Measurements from ENCODE around the gene RTN4RL2.

The RTN4RL2 gene

DNA sequence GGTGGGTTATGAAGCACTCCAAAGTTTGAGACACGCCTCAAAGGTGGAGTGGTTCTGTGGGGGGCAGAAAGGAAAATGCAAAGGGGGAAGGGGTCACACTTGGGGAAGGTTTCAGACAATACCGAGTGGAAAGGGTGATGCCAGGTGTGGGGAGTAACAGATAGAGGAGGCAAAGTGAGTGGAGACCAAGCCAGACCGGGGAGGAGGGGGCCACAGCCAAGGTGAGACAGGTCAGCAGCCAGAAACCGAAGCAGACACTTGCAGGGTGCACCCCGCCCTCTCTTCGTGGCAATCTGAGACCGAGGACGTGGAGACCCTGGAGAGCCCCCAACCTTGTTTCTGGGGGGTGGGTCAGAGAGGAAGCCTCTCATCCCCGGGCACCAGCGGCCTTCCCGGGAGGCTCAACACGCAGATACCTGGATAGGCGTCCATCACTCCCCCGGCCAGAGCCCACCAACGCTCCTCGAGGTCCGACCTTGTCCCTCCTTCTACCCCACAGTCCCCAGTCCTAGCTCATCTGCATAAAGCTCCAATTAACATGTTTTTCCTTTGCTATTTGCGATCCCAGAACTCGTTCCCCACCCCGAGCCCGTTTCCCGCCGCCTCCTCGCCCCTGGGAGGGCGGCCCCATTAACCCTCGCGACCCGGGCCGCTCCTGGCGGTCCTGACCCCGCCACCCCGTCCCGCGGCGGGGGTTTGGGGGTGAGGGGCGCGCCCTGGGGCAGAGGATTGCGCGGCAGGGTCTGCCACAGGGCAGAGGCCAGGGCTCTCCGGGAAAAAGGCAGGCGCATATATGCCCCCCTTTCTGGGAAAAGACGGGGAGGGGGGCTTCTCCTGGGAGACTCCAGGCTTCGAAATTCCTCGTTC lies 21.8 kb downstream of the RTN4RL2 start:
- DNase-seq = no peak

DNA sequence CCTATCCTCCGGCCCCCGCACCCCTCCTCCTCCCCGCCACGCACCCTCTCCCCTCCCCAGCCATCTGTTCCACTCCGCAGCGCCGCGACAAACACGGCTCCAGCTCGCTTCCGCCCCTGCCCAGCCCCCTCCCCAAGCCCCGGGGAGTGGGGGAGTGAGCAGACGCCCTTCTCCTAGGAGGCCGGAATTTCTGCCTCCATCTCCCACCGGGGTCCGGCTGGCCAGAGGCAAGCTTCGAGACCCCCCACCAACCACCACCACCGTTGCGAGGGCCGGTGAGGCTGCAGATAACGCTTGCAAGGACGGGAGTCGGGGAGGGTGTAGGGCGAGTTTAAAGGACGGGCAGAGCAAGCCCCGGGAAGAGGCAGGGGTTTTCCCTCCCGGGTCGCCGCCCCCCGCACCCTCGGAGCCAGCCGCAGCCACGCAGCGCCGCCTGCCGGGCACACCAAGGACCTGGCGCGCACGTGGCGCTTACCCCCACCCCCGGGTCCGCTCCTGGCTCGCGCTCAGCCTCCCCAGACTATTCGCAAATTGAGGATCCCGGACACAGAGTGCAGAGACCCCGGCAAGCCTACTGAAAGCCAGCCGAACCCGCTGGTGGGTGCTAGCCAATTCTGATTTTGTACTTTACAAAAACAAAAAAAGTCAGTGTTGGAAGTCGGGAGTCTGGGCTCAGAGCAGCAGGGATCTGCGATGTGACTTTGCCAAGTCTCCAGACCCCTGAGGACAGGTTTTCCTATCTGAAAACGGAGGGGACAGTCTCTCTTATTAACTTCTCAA lies 22.6 kb downstream of the RTN4RL2 start:
- peak; percentile 43 for DNase-seq

DNA sequence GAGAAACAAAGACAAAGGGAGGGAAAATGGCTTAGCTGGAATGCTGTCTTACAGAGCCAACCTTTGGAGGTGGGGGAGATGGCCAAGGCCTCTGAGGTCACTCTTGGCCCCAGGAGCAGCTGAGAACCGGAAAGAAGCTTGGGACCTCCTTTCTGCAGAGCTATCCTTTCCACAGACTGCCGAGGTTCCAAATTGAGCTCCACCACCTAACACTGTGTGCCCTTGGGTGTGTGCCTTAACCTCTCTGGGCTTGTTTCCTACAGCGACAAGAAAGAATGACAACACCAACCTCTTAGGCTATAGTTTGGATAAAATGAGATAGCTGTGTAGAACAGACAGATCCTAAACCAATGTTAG lies 23.2 kb downstream of the RTN4RL2 start:
- no peak for DNase-seq

DNA sequence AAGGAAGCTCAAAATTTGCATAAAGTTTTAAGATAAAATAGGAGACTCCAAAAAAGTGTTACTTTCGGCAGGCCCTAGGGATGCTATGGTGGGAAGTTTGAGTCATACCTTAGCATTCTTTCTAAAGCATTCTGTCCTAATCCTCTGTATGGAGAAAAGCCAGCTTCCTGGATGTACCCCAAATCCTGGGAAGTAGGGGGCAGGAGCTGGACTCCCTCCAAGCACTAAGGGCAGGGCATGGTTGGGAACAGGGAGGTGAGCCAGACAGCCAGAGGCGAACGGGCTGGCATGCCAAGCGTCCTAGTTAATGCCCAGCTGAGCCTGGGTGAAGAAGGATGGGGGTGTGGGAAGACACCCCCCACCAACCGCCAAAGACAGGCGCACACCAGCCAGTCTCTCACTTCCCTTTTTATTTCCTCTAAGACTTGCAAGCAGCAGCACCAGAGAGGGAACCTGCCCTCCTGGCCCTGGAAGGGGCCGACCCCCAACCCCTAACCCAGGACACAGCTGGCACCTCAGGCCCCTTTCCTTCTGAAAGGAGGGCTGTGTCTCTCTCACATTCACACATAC lies 23.9 kb downstream of the RTN4RL2 start:
- no peak for DNase-seq

DNA sequence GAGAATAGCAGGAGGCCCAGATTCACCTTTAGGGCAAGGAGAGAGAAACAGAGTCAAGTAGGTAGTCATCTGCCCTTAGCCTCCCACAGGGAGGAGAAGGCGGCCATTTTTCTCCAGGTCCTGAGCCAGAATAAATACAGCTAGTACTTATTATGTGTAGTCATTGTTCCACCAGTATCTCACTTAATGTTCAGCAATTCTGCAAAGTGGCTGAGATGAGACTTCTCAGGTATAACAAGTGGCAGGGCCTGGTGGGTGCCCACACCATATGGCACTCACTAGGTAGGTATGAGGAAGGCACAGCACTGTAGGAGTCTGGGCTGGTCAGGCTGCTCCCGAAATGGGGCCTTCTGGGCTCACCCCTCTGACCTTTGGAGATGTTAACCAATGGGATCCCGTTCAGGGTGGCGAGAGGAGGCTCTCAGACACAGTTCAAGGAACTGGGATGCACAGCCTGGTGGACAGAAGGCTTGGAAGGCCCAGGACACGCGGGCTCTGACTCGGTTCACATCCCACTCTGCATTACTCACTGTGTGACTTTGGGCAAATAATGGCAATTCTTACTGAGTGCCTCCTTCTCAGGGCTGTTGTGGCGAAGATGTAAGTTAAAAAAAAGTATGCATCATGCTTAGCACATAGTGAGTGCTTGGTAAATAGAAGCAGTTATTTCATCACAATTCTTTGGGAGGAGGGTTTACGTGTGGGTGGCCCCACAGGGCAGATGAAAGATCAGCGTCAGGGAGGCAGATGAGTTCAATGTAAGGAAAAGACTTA lies 25.1 kb downstream of the RTN4RL2 start:
- no peak for DNase-seq

DNA sequence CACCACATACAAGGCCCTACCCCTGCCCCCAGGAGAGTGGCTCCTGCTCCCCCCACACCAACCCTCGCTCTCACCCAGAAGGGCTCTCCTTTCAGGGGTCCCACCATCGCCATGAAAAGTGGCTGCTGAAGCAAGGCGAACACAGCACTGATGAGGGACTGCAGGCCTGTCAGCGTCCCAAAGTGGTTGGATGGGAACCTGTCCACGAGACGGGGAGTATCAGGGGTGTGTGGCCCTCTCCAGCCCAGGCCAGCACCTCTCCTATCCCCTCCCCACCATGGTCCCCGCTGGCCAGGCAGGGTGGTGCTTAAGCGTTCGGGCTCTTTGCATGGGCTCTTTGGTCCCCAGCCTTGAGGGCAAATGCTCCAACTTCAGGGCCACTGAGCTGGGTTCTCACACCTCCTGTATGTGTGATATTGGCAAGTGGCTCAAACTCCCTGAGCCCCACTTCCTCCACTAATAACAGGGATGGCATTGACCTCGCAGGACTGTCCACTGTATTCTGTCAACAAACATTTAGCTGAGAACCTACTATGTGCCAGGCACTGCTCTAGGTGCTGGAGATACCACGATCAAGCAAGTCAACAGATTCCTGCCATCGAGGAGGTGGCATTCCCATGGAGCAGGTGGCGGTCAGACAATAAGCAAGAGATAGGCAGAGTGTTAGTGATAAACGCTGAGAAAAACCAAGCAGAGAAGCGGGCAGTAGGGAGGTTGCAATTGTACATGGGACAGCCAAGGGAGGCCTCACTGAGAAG lies 26.9 kb downstream of the RTN4RL2 start:
- DNase-seq = no peak

DNA sequence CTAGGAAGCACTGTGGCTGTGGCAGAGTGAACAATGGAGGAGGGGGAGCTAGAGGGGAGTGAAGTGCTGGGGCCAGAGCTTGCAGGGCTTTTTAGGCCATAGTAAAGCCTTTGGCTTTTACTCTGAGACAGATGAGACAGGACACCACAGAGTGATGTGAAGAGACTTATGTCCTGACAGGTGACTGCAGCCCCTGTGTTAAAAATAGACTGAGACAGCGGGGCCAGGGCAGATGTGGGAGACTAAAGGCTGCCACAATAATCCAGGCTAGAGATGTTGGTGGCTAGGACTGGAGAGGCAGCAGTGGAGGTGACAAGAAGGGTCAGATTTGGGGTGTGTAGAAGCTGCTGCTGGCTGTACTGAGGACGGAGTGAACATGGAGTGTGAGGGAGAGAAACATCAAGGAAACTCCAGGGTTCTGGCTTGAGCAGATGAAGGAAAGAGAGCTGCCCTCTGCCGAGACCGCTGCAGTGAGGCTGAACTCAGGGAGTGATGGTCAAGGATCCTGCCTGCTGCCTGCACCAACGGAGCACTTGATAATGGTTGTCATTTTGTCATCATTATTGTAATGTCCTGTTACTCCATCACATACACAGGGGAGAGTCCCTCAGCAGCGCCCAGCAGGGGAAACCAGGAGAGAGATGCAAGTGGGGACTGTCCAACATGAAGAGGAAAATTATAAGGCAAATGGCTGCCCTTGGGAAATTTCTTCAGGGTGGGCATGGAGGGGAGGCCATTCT lies 27.8 kb downstream of the RTN4RL2 start:
- no peak for DNase-seq

DNA sequence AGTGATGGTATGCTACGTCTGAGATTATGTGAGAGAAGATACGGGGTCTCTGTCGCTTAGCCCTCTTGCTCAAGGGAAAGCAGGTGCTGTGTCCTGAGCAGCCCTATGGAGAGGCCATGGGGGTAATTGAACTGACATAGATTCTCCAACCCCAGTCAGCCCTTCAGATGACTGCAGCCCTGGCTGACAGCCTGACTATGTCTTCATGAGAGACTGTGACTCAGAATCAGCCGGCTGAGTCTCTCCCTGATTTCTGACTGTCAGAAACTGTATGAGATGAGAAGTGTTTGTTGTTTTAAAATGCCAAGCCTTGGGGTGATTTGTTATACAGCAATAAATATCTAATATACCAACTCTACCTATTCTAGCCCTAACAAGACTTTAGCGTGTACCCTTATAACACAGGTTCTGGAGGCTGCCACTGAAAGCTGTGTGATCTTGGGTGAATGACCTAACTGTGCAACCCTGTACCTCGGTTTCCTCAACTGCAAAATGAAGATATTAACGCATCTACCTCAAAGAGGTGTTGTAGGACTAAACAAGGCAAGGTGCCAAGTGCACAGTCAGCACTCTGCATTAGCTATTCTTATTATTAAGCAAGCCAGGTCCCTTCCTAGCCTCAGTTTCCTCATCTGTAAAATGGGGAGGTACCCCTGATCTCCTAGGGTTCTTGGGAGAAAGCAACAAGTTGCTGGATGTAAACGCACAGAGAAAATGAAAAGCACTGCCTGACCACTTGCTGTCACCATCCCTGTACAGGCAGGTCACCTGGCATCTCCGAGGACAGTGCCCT lies 30.3 kb downstream of the RTN4RL2 start:
- no peak for DNase-seq

DNA sequence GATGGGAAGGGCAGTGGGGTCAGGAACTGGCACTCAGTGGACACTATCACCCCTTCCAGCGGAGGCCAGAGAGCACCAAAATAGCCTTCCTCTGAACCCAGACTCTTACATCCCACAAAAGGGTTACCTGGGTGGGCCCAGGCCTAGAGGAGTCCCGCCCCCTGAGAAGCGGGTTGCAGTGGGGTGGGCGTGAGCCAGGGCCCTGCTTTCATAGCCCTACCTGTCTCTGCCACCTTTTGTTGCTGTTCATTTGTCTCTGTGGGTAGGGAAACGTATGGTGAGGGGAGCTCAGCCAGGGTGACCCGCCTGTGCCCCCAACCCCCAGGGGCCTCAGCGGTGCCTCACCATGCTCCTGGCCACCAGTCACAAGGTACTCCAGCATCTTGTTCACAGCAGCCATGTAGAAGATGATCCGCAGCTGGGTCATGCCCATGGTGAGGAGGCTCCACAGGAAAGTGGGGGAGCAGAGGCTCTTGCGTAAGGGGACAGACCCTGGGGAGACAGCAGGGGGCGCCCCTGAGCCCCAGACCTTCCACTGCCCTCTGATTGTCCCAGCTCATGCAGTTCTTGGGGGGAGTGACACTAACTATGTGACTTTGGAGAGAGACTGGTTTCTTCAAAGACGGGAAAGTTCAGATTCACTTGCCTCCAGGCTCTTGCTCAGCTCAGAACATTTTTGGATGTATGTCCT lies 31.2 kb downstream of the RTN4RL2 start:
- peak; percentile 7 for DNase-seq

DNA sequence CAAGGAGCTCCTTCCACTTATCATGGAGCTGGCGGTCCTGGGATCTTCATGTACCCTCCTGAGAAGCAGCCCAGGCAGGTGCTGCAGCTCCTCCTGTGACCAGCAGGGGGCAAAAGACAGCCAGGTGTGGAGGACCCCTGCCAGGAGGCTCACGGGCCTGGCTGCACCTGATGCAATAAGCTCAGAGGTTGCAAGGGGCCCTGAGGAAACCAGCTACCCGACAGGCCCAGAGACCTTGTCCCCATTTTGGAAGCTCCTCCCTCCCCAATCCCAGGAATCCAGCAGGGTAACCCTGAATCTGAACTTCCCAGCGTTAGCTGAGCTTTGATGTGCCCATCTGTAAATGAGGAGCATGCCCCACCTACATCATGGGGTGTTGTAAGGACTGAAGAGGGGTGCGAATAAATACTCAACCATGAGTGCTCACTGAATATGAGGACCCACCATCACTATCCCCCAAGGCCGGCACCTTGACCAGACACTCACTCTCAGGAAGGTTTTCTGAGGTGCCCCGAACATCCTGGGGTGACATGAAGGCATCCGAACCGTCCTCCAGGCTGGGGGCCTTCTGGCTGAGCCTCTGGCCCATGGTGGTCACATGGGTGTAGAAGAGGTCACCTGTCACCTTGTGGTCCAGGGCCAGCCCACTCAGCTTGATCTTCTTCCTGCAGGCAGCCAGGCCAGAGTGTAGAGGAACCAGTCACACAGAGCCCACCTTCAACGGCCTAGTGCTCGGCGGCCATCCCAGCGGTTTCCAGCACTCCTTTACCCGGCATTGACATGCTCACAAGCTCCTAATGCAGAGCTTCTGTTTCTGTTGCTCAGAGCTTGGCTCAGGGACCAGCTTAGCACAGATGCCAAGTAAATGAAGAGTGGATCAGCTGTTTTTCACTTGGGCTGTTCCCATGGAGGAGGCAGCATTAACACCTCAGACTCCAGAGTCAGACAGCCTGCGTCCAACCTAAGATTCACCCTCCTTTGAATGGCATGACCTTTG lies 33.5 kb downstream of the RTN4RL2 start:
- peak; percentile 8 for DNase-seq

DNA sequence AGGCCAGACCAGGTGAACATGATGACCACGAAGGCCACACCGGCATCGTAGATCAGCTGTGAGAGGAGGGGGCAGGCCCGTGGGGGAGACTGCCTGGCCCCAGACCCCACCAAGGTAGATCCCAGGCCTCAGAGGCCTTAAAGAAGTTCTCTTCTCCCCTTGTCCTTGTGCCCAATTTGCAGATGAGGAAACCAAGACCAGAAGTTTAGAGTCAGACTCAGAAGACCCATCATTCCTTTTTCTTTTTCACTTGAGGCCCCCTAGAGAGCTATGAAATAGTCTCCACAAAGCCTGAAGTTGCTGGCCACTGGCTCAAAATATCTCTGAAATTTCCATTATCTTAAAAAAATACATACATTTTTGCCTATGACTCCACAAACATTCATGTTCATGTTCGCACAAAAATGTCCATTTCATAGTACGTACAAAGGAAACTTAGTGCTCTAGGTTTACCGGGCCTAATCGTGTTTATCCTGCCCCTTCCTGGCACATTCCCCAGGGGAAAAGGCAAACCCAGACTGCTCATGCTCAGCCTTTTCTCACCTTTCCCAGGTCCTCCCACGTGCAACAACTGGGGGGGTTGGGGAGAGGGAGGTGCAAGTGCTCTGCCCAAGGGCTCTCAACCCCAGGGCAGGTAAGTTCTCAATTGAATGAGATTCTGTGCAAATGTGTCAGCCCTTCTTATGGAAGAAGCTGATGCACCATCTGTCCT lies 35.9 kb downstream of the RTN4RL2 start:
- no peak for DNase-seq

DNA sequence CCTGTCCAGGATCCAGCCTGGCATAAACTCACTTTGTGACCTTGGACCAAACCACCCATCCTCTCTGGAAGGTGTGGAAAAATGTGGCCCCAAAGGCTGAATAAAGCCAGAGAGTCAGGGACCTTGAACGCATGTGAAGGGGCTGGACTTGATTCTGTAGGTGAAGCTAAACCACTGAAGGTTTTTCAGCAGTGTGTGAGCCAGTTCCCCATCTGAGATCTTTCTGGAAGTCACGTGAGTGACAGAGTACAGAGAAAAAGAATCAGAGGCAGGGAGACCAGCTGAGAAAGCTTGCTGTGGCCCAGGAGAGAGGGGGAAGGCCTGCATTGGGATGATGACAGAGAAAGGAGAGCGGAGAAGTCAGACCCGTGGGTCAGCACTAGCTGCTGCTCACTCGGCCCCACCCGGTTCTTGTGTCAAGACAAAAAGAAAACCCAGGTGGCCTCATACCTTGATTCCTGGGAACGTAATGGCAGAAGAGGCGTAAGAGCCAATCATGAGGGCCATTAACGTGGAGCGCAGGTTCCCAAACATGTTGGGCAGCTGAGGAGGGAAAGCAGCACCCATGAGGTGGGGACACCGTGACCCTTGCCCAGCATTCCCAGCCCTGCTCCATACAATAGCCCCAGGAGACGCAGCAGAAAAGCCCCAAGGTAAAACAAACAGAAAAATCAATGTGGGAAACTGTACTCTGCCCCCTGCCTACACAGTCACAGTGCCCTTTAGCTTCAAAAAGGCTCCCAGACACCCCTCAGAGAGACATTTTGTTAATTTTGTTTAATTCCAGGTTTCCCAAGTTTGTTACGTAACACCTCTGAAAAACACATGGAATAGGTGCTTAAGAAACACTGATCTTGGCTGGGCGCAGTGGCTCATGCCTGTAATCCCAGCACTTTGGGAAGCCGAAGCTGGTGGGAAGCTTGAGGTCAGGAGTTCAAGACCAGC lies 37.2 kb downstream of the RTN4RL2 start:
- DNase-seq = no peak

DNA sequence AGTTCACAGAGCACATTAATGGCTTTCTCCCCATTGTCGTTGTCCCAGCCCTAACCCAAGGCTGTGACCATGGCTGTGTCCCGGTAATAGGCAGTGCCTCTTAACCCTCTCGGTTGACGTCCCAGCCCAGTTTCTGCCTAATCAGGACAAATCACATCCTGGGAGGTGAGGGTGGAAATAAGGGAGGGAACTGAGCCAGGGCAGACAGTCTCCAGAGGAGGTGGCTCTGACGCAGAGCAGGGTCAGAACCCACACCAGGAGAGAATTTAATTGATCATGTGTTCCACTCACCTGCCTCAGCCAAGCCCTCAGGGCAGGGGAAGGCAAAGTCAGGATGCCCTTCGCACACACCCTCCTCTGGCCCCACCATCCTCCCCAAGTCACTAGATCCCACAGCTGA lies 38.2 kb downstream of the RTN4RL2 start:
- DNase-seq = no peak

DNA sequence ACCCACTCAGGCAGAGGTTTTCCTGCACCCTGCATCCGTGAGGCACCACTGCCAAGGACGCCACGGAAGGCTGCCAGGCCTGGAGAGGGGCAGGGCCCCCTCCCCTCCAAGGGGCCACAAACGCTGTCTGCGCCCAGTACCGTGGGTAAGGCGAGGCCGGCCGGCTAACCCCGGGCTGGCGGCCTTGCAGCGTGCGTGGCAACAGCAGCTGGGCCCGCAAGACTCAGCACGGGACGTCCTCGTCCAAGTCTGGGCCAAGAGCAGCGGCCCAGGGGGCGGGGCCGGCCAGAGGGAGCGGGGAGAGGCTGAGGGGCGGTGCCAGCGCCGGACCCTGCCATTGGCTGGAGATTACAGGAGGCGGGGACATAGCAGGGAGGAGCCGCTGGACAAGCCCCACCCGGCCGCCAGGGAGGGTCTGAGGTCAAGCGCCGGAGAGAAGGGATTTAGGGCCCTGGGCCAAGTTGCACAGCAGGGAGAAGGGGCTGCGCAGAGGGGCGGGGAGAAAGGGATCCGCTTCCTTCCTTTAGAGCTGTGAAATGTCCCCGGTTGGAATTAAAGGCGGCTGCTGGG lies 39.2 kb downstream of the RTN4RL2 start:
- no peak for DNase-seq

DNA sequence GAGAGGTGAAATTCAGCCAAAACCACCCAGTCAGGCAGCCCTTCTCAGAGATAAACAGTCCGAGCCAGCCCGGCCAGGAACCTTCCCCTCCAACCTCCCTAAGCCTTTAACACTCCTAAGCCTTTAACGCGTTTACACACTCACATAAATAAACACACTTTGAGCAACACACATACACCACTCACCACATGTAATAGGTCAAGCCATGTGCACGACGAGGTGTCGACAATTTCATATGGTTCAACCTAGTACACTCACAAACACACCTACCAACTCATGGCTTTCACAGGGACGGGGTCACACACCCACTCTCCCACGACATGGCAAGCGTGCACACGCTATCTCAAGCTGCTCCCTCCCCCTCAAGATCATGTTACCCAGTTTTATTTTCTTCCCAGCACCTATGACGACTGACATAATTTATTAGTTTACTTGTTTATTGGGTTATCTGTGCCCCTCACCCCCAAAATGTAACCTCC lies 39.7 kb downstream of the RTN4RL2 start:
- DNase-seq = peak; percentile 32

DNA sequence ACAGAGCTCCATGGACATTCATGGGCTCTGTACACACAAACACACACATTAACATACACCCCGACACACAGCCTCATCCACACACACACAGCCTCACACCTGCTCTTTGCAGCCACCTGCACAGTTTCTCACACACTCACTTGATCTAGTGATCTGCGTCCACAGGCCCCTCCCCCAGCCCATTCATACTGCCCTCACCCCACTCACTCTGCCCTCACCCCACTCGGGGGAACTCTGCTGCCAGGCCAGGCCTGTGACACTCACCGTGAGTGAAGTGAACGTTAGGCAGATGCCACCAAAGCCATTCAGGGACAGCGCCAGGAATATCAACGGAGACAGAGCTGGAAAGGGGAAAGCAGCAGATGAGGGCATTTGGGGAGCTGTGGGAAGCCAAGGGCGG lies 40.2 kb downstream of the RTN4RL2 start:
- peak; percentile 32 for DNase-seq

Data from NCI-H510A treated with DMSO at 0.1 percent for 48 hours (cell line).